Measurements from ENCODE around the gene ALDH3B2.
"Not testable (repeated sequence)": the region's sequence is repeated elsewhere in the genome, so short reads cannot be mapped to it uniquely, and the experiment has no call there.

Gene ALDH3B2

DNA sequence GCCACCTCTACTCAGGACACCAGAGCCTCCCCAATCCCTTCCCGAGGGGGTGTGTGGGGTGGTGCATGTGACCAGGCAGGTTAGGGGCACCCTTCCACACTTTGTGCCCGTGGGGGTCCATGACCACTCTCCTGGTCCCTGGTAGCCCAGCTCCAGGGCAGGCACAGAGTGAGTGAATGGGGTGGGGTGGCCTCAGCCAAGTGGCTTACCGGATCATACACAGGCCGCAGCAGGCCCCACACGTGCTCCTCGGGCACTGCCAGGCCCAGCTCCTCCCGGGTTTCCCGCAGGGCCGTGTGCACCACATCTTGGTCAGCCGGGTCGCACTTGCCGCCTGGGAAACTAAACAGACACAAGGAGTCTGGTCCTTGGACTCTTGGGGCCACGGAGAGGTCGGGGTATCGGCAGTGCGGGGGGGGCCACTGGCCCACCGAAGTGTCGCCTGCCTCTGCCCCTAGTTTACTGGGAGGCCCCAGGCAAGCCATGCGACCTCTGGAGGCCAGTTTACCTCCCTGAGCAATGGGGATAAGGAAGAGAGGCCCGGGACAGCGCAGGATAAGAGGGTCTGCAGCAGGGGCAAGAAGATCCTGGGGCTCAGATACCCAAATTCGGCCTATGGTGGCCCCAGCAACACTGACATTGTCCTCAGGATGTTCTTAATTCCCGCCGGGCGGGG is 45.6 kb downstream of the ALDH3B2 start:
- no peak for DNase-seq

DNA sequence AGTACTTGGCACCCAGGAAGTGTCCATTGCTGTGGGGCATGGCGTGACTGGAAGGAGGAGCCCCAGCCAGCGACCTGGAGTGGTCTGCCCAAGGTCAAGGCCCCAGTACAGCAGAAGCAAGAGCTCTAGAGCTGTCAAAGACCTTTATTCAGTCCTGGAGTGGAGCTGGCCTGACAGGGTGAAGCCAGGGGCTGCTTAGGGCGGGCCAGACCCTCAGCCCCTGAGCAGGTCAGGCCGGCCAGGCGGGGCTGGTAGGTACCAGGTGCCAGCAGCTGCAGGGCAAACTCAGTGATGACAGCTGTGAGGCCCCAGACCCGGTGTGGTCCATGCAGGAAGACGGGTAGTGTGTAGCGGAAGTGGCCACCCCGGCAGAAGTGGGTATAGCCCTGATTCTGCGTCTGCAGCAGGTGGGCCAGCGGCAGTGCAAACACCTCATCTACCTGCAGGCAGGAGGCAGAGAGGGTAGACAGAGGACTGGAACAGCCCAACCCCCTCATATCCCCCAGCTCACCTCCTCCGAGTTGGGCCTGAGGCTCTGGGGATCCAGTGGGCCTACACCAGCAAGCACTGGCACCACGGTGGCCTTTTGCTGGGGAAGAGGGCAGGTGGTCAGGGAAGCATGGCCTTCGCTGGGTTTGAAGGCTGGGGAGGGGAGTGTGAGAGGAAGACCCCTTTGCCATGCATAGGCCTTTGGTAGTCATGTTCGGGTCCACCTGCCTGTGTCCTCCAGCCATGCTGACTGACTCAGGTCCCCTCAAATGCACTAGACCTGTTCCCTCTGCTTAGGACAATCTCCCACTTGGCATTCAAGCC is 46.4 kb downstream of the ALDH3B2 start:
- no peak for DNase-seq

DNA sequence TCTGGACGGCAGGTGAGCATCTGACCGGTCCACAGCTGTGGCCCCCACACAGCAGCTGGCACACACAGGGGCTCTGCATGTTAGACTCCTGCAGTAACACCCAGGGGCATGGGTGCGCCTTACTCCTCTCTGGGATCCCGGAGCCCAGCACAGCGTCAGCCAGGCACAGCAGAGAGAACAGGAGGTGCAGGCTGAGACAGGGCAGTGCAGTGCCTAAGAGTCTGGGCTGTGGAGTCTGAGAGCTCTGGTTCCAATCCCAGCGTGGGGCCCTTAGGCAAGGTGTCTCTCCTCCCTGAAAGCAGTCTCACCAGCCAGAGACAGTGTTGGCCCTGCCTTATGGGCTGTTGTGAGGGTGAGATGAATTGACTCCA is 47.0 kb downstream of the ALDH3B2 start:
- DNase-seq: no peak

DNA sequence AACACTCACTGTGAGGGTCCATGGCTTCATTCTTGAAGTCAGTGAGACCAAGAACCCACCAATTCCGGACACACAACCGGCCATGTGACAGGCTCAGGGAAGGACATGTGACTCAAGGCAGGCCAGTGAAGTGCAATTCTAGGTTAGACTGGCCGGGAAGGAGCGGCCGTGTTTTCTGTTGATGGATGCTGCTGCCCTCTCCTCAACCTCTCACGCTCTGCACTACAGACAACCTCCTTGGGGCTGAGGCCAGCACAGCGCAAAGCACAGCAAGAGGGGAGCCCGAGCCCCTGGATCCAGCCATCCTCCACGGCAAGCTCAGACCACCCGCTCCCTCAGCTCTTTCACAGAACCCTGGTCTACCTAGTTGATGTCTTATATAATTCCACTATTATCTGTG is 47.5 kb downstream of the ALDH3B2 start:
- DNase-seq: no peak

DNA sequence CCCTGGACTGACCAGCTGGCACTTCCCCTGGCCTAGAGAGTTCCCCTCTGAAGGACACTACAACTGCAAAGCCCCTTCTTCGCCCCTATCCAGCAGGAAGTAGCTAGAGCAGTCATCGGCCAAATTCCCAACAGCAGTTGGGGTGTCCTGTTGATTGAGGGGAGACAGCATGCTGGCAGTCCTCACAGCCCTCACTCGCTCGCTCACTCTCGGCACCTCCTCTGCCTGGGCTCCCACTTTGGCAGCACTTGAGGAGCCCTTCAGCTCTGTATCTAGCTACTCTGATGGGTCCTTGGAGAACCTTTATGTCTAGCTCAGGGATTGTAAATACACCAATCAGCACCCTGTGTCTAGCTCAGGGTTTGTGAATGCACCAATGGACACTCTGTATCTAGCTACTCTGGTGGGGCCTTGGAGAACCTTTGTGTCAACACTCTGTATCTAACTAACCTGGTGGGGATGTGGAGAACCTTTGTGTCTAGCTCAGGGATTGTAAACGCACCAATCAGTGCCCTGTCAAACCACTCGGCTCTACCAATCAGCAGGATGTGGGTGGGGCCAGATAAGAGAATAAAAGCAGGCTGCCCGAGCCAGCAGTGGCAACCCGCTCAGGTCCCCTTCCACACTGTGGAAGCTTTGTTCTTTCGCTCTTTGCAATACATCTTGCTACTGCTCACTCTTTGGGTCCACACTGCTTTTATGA is 48.1 kb downstream of the ALDH3B2 start:
- not testable (repeated sequence) for DNase-seq

DNA sequence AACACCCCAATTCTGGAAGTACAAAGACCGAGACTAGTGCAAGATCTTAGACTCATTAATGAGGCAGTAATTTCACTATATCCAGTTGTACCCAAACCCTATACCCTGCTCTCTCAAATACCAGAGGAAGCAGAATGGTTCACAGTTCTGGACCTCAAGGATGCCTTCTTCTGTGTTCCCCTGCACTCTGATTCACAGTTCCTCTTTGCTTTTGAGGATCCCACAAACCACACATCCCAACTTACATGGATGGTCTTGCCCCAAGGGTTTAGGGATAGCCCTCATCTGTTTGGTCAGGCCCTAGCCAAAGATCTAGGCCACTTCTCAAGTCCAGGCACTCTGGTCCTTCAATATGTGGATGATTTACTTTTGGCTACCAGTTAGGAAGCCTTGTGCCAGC is 50.6 kb downstream of the ALDH3B2 start:
- not testable (repeated sequence) for DNase-seq

DNA sequence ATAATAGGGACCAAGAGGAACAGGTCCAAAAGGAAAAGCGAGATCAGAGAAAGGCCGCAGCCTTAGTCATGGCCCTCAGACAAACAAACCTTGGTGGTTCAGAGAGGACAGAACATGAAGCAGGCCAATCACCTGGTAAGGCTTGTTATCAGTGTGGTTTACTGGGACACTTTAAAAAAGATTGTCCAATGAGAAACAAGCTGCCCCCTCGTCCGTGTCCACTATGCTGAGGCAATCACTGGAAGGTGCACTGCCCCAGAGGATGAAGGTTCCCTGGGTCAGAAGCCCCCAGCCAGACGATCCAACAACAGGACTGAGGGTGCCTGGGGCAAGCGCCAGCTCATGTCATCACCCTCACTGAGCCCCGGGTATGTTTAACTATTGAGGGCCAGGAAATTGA is 51.5 kb downstream of the ALDH3B2 start:
- not testable (repeated sequence) for DNase-seq

DNA sequence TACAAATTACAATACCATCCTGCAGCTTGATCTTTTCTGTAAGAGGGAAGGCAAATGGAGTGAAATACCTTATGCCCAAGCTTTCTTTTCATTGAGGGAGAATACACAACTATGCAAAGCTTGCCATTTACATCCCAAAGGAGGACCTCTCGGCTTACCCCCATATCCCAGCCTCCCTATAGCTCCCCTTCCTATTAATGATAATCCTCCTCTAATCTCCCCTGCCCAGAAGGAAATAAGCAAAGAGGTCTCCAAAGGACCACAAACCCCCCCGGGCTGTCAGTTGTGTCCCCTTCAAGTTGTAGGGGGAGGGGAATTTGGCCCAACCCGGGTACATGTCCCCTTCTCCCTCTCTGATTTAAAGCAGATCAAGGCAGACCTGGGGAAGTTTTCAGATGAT is 52.5 kb downstream of the ALDH3B2 start:
- not testable (repeated sequence) for DNase-seq

DNA sequence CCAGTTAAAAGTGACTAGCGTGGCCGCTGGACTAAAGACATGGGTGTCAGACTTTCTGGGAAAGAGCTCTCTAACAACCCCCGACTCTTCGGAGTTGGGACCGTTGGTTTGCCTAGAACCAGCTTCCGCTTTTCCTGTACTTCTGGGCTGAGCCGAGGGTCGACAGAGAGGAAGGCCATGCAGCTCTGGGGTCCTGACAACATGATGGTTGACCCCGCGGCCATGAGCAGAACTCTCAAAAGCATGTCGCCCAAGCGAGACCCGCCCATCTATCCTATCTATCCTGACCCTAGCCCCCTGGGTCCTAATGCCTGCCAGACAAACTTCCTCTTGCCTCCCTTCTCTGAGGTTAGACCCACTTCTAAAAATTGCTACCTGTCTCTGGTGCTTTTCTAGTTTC is 53.8 kb downstream of the ALDH3B2 start:
- not testable (repeated sequence) for DNase-seq

DNA sequence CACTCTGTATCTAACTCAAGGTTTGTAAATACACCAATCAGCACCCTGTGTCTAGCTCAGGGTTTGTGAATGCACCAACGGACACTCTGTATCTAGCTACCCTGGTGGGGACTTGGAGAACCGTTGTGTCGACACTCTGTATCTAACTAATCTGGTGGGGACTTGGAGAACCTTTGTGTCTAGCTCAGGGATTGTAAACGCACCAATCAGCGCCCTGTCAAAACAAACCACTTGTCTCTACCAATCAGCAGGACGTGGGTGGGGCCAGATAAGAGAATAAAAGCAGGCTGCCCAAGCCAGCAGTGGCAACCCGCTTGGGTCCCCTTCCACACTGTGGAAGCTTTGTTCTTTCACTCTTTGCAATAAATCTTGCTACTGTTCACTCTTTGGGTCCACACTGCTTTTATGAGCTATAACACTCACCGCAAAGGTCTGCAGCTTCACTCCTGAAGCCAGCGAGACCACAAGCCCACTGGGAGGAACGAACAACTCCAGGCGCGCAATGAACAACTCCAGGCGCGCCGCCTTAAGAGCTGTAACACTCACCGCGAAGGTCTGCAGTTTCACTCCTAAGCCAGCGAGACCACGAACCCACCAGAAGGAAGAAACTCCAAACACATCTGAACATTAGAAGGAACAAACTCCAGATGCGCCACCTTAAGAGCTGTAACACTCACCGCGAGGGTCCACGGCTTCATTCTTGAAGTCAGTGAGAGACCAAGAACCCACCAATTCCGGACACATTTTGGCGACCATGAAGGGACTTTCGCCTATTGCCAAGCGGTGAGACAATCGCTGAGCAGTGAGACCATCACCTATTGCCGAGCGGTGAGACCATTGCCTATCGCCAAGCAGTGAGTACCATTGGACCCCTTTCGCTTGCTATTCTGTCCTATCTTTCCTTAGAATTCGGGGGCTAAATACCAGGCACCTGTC is 54.5 kb downstream of the ALDH3B2 start:
- not testable (repeated sequence) for DNase-seq

DNA sequence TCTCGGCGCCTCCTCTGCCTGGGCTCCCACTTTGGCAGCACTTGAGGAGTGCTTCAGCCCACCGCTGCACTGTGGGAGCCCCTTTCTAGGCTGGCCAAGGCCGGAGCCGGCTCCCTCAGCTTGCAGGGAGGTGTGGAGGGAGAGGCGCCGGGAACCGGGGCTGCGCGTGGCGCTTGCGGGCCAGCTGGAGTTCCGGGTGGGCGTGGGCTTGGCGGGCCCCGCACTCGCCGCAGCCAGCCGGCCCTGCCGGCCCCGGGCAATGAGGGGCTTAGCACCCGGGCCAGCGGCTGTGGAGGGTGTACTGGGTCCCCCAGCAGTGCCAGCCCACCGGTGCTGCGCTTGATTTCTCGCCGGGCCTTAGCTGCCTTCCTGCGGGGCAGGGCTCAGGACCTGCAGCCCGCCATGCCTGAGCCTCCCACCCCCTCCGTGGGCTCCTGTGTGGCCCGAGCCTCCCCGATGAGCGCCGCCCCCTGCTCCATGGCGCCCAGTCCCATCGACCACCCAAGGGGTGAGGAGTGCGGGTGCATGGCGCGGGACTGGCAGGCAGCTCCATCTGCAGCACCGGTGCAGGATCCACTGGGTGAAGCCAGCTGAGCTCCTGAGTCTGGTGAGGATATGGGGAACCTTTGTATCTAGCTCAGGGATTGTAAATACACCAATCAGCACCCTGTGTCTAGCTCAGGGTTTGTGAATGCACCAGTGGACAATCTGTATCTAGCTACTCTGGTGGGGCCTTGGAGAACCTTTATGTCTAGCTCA is 55.3 kb downstream of the ALDH3B2 start:
- not testable (repeated sequence) for DNase-seq

DNA sequence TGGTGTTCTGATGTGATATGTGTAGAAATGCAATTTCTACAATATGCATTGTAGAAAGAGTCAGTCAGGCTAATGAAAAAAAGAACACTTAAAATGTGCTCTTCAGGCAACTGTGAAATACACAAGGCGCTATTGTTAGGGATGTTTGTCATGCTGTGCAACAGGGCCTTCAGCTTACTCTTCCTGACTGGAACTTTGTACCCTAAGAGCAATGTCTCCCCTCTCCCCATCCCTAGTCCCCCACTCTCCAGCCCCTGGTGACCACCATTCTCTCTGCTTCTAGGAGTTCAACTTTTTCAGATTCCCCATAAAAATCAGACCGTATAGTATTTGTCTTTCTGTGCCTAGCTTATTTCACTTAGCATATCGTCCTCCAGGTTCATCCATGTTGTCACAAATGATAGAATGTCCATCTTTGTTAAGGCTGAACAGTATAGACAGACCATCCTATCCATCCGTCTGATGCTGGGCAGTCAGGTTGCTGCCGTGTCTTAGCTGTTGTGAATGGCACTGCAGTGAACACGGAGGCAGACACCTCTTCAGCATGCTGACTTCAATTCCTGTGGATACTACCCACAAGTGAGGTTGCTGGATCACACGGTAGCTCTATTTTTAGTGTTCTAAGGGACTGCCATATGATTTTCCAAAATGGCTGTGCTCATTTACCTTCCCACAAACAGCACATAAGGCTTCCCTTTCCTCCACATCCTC is 57.0 kb downstream of the ALDH3B2 start:
- no peak for DNase-seq

DNA sequence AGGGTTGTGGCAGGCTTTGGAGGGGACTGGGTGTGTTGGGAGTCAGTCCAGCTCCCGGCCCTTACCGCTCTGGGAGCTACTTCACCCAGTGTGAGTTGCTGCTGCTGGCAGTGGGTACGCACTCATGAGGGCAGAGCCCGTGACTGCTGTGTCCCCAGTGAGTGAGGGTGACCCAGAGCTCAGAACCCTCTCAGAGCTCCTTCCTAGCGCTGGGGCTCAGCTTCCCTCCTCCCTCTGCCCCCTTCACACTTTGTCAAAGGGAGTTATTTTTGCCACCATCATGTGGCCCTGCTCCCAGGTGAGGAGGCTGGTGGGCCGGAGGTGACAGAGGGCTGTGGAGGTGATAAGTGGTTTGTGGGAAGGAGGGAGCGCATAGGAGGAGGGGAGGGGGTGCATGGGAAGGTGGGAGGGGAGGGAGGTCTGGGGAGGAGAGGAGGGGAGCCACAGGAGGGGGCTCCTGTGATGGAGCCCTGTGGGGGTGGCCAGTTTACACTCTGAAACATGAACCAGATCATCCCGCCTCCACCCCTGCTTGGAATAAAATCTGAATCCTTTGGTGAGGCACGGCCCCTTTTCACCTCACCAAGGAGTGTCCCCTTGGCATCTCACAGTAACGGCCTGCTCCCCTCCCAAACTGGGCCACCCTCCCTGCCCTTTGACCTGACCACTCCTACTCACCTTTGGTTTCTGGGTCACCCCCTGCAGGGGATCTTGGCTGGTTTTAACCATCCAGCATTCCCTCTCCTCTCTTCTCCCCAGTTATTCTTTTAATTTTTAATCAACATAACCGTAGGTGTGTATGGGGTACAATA is 57.8 kb downstream of the ALDH3B2 start:
- DNase-seq: no peak

DNA sequence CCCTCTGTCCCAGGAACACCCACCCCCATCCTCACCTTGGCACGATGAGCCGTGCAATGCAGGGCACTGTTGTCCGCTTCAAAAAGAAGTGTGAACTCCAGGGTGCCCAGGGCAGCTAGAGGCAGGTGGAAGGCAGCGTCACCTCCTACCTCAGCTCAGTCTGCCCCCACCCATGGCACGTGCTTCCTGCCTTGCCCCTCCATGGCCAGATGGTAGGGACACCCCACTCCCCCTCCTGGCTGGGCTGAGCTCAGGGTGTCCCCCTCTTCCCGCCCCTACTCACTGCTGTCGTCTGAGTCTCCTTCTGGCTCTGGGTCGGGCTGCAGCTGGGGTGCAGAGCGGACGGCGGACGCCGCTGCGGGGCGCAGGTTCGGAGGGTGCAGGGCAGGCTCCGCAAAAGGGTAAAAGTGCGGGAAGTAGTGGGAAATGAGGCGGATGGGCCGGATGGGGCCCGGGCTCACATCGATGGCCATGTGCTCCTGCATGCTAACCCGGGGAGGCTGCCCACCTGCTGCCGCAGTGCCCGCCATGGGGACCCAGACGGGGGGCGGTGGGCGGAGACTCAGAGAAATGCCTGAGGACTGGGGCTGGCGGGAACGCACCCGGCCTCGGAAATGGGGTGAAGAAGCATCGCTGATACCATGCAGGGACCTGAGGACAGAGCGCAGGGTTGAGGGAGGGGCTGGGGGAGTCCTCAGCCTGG is 58.5 kb downstream of the ALDH3B2 start:
- no peak for DNase-seq

DNA sequence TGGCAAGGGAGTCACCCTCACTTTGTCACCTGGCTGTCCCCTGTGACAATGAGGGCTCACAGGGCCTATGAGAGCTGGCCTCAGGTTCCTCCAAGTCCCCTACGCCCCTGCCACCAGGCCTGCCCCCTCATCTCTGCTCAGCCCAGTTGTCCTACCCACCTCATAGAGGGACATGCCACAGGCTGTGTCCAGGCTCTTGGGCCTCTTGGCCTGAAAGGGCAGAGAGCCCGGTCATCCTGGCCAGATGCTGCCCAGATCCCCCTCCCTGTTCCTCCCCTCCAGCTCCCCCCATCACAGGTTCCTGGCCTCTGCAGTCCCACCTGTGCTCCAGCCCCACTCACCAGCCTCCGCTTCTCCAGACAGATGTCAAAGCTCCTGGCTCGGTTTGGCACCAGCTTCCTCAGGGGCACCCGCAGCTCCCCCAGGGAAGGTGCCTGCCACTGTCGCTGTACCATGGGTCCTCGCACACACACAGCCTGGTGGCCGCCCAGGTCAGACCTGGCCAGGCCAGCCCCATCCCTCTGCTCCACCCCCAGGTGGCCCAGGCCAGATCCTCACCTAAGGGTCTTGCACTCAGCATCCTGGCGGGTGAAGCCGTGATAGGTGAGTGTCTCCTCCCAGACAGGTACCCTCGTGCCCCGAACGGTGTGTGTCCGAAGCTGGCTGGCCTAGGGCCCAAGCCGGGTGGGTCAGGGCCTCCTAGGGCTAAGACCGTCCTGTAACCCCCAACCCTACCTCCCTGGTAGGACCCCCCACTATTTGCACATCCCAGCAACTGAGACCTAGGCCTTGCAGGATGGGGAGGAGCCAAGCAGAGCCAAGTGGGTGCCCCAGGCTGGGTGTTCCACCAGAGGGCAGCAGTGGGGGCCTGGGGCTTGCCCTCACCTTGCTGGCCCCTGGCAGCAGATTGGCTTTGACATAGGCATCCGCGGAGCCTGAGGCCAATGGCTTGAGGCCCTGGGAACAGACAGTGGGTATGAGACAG is 59.4 kb downstream of the ALDH3B2 start:
- peak; percentile 82 for DNase-seq

DNA sequence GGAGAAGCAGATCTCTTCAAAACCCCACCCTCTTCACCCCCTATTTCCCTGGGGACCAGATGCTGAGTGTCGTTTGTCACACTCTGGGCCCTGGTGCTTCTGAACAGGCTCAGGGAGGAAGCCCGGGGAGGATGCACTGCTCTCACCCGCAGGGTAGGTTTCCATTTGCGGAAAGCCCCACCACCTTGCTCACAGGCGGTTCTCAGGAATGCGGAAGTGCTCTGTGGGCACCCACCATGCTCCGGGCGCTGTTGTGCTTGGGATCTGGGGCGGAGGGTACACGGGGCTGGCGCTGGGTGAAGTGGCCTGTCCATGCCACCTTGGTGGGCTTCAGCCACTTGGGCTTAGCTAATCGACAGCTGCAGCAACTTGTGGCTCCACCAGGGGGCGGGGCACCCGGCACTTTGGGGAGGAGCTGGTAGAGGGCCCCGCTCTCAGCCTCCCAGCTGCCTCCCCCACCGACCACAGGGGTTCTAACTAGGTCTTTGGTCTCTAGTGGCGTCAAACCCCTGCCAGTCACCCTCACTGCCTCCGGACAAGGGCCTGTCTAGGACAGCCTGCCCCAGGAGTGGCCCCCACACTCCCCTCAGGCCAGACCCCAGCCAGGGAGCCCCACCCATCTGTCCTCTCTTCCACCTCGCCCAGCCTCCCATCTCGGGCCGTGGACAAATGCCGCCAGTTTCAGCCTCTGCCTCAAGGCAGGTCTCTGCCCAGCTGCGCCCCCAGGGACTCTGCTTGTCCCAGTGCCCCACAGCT is 60.3 kb downstream of the ALDH3B2 start:
- peak; percentile 88 for DNase-seq

DNA sequence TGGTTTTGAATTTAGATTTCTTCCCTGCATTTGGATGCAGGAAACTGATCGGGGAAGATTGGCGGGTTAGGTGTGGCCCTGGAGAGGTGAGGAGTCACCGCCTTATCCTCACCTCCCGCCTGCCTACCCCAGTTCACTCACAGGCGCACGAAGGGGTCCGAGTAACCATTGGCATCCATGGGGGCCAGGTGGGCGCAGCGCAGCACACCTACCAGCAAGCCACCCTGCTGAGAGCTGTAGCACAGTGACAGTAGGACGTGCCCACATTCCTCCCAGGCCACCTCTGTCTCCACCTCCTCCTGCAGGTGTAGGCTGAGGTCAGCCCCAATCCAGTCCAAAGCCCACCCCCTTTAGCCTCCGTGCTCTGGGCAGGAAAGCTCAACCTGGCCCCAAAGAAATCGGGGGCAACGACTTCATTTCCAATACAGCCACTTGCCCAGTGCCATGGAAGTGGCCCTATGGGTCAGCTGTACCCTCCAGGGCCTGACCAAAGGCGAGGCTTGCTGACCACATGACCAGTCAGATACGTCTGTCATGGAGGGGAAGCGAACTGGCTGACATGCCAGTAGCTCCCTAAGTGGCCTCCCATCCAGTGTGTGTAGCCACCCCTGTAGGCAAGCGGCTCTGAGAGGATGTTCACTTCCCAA is 61.0 kb downstream of the ALDH3B2 start:
- DNase-seq: no peak

Measured in activated CD4-positive, alpha-beta T cell treated with anti-CD3 and anti-CD28 coated beads, Interleukin-10, Interleukin-2, amounts not matched to agents 100 ng/mL and 50 ng/mL, durations not matched to agents 16 hours and 8 hours (primary cell).